Stimulated activated CD4-positive, alpha-beta T cell treated with anti-CD3 and anti-CD28 coated beads, Interleukin-4, amount 100 ng/mL, for 4 hours (primary cell): Measurements from ENCODE around the gene PDLIM7.
A peak's percentile ranks its signal among the peaks of the same experiment; 100 is the strongest.
"Not testable (repeated sequence)": the region's sequence is repeated elsewhere in the genome, so short reads cannot be mapped to it uniquely, and the experiment has no call there.

Source experiments
- DNase-seq, 2 experiments: peaks; one replicate each; pipeline ENCODE4 v3.0.0-alpha.2; 2020

PDLIM7 gene

GRCh38 chr5:177490311-177490991, 7.0 kb downstream of the PDLIM7 start:
- no peak for DNase-seq

- DNase-seq: no peak
Measured at GRCh38 chr5:177489119-177489716, 8.2 kb downstream of the PDLIM7 start.

- DNase-seq: no peak
Measured at GRCh38 chr5:177487975-177488374, 9.4 kb downstream of the PDLIM7 start.

GRCh38 chr5:177487144-177487543, 10.3 kb downstream of the PDLIM7 start:
- no peak for DNase-seq

- no peak for DNase-seq
Measured at GRCh38 chr5:177486256-177486655, 11.1 kb downstream of the PDLIM7 start.

- DNase-seq: not testable (repeated sequence)
Measured at GRCh38 chr5:177485753-177486152, 11.7 kb downstream of the PDLIM7 start.

- DNase-seq: no peak
Measured at GRCh38 chr5:177484902-177485549, 12.4 kb downstream of the PDLIM7 start.

- no peak for DNase-seq
Measured at GRCh38 chr5:177483994-177484901, 13.2 kb downstream of the PDLIM7 start.

GRCh38 chr5:177483042-177483441, 14.4 kb downstream of the PDLIM7 start:
- DNase-seq: no peak

- DNase-seq: no peak
Measured at GRCh38 chr5:177482359-177482795, 15.0 kb downstream of the PDLIM7 start.

- no peak for DNase-seq
Measured at GRCh38 chr5:177479774-177480173, 17.6 kb downstream of the PDLIM7 start.

- peak in 1 of 2 experiments; percentile 48 for DNase-seq
Measured at GRCh38 chr5:177478711-177479646, 18.4 kb downstream of the PDLIM7 start.

- no peak for DNase-seq
Measured at GRCh38 chr5:177477701-177478477, 19.5 kb downstream of the PDLIM7 start.

- no peak for DNase-seq
Measured at GRCh38 chr5:177476531-177477233, 20.7 kb downstream of the PDLIM7 start.

- peak in 1 of 2 experiments; percentile 32 for DNase-seq
Measured at GRCh38 chr5:177475563-177476427, 21.6 kb downstream of the PDLIM7 start.

- DNase-seq: no peak
Measured at GRCh38 chr5:177474846-177475562, 22.4 kb downstream of the PDLIM7 start.

- no peak for DNase-seq
Measured at GRCh38 chr5:177474002-177474476, 23.4 kb downstream of the PDLIM7 start.

GRCh38 chr5:177473443-177474001, 23.9 kb downstream of the PDLIM7 start, which contains the start of gene DBN1:
Gene DBN1, minus strand, starts transcription at chr5:177473634. Its CDS starts 113 bp downstream, at chr5:177473521.
- DNase-seq: no peak
